ENCODE measurements around the gene SHISA6.

The SHISA6 gene

DNA sequence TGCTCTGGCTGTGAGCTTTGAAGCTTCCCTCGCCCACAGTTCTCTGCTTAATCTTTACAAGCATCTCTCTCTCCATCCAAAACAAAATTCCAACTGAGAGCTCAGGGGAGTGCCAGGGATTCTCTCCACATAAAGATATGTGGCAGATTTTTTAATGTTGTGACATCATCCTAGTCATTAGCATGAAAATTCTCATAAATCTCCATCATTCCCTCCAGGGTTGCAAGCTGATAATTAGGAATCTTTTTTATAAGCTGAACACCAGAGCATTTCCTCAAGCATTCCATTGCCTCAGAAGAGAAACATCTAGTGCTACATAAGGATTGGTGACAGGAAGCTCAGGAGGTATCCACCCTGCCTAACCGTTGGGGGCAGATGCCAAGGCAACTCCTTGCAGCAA is 274.9 kb downstream of the SHISA6 start:
- no peak for DNase-seq (ENCODE audit: low read depth in 2 of 2)

DNA sequence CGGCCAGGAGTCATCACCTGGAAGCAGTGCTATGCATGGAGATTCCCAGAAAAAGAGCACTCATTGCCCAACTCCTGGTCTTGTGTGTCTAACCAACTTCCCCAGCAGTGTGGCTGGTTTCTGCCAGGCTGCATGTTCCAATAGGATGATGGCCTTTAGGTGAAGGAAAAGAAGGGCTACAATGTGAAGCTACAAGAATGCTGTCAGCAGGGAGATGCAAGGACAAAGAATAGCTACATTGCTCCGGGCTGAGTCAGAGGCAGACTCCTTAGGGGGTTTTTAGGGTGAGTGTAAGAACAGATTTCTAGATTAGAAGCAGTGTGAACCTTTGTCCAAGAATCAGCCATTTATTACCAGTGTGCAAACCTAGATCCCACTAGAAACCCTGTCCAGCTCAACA is 294.2 kb downstream of the SHISA6 start:
- no peak for DNase-seq (ENCODE audit: low read depth in 2 of 2)

DNA sequence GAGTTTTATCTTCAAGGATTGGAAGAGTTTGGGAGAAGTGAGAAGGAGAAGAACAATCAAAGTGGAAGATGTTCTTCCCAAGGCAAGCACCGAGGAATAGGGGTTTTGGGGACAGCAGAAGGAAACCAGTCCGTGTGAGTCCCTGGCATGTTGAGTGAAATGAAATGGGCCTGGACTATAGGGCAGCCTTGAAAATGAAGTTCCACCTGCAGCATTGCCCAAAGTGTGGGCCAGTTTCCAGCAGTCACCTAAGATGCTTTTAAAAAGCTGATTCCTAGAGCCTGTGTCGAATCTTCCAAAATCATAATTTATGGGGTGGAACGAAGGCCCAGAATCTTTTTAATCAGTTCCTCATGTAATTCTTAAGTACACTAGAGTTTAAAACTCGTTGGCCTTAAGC is 297.4 kb downstream of the SHISA6 start:
- no peak for DNase-seq (ENCODE audit: low read depth in 2 of 2)

DNA sequence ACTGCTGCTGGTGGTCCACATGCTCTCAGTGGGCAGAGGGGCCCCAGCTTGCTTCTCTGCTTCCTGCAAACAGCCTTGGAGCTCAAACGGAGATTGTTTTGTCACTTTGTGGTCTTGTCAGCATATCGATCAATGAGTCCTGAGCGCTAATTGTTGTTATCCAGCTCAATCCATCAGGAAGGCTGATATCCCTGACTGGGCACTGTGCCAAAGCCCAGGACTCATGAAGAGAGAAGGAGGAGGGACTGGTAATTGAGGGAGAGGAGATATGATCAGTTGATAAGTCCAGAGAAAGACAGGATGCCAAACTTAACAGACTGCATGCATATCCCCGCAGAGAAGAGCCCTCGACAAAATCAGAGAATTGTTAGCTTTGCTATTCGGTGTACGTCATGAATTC is 298.6 kb downstream of the SHISA6 start:
- no peak for DNase-seq (ENCODE audit: low read depth in 2 of 2)

DNA sequence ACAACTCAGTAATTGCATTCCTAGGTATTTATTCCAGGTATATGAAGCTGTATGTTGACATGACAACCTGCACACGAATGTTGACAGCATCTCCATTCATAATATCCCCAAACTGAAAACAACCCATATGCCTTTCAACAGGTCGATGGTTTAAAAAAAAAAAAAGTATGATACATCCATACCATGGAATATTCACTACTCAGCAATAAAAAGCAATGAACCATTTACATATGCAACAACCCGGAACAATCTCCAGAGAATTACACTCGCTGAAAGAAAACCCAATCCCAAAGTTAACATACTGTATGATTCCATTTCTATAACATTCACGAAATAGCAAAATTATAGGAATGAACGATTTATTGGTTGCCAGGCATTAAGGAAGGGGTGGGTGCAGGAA is 304.0 kb downstream of the SHISA6 start:
- DNase-seq (ENCODE audit: low read depth in 2 of 2) = no peak

DNA sequence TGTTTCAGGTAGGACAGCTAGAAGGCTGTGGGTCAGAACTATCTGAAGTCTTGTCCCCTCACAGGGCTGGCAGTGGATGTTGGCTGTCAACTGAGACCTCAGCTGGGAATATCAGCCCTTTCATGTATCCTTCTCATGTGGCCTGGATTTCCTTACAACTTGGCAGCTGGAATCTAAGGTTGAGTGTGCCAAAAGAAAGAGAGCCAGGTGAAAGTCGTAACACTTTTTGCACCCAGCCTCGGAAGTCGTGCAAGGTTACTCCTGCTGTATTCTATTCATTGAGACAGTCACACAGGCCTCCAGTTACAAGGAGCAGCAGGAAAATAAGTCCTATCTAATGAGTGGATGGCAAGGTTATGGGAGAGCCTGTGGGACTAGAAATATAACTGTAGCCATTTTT is 304.7 kb downstream of the SHISA6 start:
- DNase-seq (ENCODE audit: low read depth in 2 of 2) = no peak

DNA sequence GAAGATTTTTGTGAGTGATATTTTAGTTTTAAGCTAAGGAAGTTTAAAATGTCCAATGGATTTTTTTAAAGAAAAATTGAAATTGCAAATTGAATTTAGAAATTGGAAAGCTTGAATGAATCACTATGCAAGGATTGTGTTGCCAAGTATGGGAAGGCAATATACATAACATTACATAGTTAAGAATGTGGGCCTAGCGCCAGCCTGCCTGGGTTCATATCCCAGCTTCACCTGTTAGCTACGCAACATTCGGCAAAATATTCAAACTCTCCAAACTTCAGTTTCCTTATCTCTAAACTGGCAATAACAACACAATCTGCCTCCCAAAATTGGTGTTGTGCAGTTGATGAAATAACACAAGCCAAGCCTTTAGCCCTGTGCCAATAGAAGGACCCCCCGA is 306.8 kb downstream of the SHISA6 start:
- DNase-seq (ENCODE audit: low read depth in 2 of 2) = no peak

DNA sequence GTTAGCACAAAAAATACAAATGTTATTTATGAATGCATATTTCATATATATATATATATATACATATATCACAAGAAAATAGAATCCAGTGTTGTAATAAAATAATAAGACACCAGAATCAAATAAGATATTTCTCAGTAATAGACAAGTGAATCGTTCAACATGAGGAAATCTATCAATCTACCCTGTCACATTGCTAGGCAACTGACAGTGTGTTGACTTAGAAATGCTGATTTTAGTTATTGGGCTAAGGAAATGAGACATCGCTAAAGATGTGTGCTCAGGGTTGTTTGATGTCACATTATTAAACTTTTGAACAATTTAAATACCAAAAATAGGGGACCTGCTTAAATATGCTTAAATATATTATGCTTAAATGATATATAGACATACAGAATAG is 307.4 kb downstream of the SHISA6 start:
- no peak for DNase-seq (ENCODE audit: low read depth in 2 of 2)

DNA sequence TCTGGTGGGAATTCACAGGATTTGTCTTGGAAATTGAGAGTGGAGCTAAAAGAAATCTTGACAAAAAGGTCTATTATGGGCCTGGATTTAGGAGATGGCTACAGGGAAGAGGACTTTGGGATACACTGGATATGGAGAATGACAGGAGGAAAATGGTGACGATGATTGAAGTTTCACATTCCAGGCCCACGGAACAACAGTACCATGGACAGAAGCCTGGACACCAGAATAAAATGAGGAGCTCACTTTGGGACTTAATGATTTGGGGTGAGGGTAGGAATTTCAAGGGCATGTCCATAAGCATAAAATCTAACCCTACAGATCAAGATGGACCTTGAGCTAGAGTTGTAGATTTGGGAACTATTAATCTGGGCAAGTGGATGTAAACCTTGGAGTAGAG is 309.4 kb downstream of the SHISA6 start:
- no peak for DNase-seq (ENCODE audit: low read depth in 2 of 2)

DNA sequence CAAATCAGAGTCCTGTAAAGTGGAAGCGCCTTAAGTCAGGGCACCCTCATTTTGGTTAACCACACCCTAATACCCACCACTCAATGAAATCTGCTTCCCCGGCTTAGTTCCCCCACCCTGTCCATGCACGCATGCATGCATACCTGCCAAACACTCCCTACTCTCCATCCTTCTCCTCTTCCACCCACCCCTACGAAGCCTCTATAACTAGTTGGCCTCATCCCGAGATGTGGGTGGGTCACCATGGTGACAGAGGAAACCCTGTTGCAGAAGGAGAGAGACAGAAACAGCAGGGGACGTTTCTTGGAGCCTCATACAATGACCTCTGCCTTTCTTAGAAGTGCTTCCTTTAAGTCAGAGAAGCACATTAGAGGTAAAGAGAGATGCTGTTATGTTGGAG is 310.4 kb downstream of the SHISA6 start:
- no peak for DNase-seq (ENCODE audit: low read depth in 2 of 2)

DNA sequence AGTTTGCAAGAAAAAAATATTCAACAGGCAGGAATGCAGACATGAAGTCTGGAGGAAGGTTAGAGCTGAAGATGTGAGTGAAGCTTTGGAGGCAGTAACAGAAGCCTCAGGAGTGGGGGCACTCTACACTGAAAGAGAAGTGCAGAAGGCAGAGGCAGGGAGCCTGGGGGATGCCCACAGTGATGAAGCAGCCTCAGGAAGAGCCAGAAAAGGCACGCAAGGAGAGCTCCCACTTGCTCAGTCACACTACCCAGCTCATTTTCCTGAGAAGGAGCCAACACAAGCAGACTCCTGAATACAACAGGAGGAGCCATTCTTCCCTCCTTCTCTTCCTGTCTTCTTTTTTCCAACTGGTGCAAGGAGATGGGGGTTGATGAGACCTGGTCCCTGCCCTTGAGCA is 312.1 kb downstream of the SHISA6 start:
- no peak for DNase-seq (ENCODE audit: low read depth in 2 of 2)

DNA sequence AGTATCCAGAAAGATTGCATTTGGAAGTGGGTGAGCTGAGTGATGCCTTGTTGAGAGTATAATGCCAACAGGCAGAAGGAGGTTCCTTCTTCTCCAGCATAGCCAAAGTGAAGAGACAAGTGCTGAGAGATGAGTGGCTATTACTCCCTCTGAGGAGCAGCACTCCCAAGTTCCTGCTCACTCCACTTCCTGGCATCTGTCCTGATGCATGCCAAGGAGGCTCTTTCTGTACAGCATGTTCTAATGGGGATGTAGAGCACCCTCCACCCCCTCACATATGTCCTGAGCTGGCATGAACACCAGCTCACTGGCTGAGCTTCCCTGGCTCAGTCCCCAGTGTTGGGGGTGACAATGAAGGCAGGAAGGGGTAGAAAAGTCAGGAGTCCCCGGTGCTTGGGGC is 313.0 kb downstream of the SHISA6 start:
- no peak for DNase-seq (ENCODE audit: low read depth in 2 of 2)

DNA sequence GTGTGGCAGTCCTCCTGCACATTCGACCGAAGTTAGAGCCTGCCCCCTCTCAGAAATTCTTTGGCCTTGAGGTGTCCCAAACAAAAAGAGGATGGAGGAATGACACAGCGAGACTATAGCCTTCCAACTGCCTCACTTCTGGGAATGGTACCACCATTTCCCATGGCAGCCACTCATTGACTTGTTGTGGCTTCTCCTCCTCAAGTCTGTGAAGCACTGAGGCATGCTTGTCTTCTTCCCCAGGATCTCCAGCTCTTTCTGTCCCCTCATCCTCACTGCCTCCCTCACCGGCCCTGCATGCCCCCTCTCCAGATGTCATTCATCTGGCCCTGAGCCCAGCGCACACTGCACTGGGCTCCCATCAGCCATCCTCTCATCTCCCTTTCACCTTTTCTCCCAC is 313.5 kb downstream of the SHISA6 start:
- DNase-seq (ENCODE audit: low read depth in 2 of 2) = no peak

DNA sequence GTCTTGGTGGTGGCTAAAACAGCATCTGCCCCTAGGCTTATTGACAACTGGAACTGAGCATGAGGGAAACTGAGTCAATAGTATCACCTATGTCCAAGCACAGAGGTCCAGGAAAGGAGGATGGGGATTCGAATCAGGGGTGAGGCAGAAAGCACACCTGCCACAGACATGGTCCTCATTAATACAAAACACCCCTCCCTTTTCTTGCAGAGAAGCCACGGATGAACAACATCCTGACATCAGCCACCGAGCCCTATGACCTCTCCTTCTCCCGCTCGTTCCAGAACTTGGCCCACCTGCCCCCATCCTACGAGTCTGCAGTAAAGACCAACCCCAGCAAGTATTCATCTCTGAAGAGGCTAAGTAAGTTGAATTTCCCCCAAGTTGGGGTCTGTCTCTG is 314.5 kb downstream of the SHISA6 start:
- no peak for DNase-seq (ENCODE audit: low read depth in 2 of 2)

DNA sequence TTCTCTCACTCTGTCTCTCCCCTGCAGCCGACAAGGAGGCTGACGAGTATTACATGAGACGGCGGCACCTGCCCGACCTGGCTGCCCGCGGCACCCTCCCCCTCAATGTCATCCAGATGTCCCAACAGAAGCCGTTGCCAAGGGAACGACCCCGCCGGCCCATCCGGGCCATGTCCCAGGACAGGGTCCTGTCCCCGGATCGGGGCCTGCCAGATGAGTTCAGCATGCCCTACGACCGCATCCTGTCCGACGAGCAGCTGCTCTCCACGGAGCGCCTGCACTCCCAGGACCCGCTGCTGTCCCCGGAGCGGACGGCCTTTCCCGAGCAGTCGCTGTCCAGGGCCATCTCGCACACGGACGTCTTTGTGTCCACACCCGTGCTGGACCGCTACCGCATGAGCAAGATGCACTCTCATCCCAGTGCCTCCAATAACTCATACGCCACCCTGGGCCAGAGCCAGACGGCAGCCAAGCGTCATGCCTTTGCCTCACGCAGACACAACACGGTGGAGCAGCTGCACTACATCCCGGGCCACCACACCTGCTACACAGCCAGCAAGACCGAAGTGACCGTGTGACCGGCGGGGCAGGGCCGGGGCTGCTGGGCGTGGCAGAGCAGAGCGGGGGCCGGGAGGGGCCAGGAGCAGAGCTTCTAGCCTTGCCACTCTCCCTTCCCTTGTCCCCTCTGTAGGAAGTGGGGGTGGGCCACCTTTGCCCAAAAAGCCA is 316.9 kb downstream of the SHISA6 start:
- no peak for DNase-seq (ENCODE audit: low read depth in 2 of 2)

DNA sequence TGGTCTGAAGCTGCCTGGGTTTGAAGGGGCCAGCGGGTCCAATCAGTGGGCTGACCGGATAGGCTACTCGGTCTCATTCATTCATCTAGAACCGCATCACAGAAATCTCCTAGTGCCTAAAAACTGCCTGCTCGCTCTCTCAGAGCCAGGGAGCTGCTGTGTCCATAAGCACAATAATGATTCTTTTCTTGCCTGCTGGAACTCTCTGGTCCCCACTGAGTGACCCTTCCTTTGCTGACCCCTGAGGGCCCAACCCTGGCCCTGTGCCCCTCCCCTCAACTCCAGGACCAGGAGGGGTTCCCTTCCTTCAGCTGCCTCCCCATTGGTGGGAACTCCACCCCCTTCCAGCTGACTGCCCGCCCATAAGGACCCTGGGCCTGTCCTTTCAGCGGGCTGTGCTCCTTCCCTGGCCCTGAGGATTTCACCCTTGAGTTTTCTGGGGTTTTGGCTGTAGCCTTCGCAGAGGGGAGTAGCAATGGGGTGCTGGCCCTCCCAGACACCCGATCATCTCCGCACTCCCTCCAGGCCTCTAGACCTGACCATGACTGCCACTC is 317.7 kb downstream of the SHISA6 start:
- DNase-seq (ENCODE audit: low read depth in 2 of 2) = no peak

DNA sequence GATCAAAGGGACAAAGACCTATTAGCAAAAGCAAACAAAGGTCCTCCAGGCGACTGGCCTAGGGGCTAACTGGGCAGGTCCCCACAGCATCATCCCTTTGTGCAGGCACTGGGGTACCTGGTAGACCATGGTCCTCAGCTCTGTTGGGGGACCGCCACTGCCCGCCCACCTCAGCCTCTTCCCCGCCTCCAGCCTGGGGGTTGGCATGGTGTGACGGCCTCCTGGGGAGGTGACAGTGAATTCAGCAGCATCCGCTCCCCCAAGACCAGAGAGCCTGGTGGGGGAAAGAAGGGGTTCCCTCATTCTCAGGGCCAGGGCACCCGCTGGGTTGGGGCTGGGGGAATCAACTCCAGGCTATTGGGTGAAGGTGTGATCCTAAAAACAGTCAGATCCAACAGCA is 318.6 kb downstream of the SHISA6 start:
- DNase-seq (ENCODE audit: low read depth in 2 of 2) = no peak

DNA sequence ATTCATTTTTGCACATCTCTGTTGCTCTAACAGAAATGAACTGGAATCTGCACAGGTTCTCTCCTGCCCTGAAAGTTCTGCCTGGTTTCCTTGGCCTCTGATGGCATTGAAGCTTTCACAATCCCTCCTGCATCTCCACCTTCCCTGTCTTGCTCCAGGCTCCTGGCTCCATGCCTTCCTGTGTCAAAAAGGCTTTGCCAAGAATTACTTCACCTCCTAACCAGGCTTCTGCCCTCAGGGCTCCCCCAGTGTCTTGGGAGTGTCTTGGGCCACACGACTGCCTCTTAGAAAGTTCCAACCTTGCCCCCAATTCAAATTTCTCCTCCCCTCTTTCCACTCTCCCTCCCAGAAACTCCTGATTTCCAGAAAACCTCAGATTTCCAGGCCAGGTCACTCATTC is 320.3 kb downstream of the SHISA6 start:
- DNase-seq (ENCODE audit: low read depth in 2 of 2) = no peak

DNA sequence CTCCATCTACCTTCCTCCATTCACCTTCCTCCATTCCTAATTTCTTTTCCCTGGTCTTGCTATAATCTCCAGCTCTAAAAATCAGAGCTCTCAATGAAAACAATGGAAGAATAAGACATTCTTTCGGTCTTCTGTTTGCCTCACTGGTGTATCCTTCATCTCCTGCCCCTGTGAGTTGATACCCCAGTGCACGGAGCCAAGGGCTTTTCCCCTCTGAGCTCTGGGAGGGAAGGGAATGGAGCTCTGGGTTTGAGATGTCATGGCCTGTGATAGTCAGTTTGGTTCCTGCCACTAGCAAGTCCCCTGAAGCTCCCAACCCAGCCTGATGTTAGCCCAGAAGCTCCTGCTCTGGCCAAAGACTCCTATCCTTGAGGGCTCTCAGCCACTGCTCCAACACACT is 320.7 kb downstream of the SHISA6 start:
- DNase-seq (ENCODE audit: low read depth in 2 of 2) = no peak

DNA sequence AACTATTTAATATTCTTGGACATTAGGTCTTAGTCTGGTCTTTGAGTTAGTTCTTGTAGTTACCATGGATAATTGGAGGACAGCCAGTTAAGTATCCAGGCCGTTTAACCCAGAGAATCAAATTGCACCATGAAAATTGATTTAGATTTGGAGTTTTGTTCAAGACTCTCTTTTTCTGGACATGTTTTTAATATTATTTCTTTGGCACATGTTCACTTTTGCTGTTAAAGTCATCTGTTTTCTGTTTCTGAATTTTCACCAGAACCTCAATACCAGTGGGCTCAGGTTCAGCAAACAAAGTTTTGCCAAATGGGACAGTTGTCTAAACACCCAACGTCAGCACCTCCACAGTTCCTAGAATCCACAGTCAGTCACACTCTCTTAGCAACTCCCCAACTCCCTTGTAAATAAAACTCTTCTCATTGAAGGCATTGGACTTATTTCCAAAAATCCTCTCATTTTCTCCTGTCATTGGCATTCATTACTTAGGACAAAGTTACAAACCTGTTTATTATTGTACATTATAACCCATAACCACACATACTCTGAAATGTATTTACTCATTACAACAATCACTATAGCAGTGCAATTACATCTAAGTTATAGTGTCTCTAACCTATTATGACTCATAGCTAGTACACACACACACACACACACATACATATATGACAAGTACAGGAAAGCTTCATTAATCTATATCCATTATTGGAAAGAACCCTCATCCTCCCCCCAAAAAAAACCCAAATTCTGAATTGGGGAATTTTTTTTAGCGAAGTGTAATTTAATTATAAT is 323.8 kb downstream of the SHISA6 start:
- DNase-seq (ENCODE audit: low read depth in 2 of 2) = no peak

DNA sequence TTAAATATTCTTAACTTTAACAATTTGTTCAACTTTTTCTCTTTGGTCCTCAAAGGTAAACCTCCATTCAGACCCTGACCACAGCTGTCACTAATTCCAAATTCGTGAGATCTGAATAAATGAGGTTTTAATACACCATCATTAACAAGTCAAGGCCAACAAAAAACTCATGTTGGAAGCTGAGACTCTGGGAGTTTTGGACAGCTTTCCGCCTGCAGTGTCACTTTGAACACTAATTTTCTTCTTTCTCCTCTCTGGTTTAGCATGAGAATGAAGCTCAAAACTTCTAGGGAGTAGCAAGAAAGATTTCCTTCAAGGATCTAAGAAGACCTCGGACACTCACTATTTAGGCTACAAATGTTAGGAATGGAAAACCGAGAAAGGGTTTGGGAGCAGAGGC is 324.6 kb downstream of the SHISA6 start:
- DNase-seq (ENCODE audit: low read depth in 2 of 2) = no peak

DNA sequence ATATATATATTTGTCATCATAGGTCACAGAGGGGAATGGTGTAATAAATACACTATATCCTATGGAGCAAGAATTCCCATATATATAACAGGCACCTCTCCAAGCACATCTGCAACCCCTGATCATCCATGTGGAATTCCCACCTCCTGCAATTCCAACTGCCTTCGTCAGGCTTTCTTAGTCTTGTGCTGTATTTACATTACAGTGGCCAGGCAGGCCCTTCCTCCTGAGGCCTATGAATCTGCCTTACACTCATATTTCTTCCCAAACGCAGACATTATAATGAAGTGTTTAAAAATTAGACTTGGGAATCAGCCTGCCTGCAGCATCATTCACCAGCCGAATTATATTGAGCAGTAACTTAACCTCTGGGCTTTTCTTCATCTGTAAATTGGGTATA is 338.0 kb downstream of the SHISA6 start:
- DNase-seq (ENCODE audit: low read depth in 2 of 2) = no peak

DNA sequence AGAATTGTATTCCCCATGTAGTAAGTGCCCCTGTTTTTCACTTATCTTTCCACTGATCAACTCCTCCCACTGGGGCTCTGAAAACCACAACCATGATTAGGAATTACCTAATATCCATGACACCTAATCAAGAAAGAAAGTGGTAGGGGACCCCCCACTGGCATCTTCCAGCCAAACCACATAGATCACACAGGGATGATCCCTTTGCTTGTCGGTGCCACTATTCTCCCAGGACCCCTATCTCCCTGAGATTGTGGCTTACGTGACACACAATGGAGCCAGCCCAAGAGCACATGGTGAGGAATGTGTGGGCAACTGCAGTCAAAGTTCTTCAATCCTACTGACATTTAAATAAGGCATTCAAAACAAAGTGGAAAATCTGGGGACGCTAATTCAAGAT is 339.7 kb downstream of the SHISA6 start:
- DNase-seq (ENCODE audit: low read depth in 2 of 2) = no peak
